B cell (primary cell): ENCODE measurements around the gene PRR7.

Experiments
- CTCF ChIP-seq: fragments of 200-600 bp; IDR thresholded peaks from one replicate; pipeline ENCODE4 v1.8.0; 2022; ENCODE audit warnings: antibody characterized with exemption, mild to moderate bottlenecking
- EZH2 ChIP-seq: IDR thresholded peaks from 2 replicates; pipeline ENCODE4 v1.6.1; 2012; ENCODE audit warnings: borderline replicate concordance, low read depth, mild to moderate bottlenecking, moderate library complexity, low read length; ENCODE audit not compliant: insufficient read depth, poor library complexity, severe bottlenecking

GRCh38 chr5:177483042-177483441, 36.4 kb downstream of the PRR7 start:
- TF ChIP-seq CTCF, result no peak
- no peak for TF ChIP-seq EZH2
